ENCODE measurements around the gene CXorf38. TPM values are rescaled to one million over a fixed set of nuclear protein-coding genes. Genes with fewer than 3 reads are reported as not detected.
A peak's percentile ranks its signal among the peaks of the same experiment; 100 is the strongest.

The CXorf38 gene
- total and polyA plus RNA-seq, 2 of the 8 experiments (the other 6 are each of a cell fraction or from before 2014, with no cell fraction given): 3.6 to 6.4 TPM

DNA sequence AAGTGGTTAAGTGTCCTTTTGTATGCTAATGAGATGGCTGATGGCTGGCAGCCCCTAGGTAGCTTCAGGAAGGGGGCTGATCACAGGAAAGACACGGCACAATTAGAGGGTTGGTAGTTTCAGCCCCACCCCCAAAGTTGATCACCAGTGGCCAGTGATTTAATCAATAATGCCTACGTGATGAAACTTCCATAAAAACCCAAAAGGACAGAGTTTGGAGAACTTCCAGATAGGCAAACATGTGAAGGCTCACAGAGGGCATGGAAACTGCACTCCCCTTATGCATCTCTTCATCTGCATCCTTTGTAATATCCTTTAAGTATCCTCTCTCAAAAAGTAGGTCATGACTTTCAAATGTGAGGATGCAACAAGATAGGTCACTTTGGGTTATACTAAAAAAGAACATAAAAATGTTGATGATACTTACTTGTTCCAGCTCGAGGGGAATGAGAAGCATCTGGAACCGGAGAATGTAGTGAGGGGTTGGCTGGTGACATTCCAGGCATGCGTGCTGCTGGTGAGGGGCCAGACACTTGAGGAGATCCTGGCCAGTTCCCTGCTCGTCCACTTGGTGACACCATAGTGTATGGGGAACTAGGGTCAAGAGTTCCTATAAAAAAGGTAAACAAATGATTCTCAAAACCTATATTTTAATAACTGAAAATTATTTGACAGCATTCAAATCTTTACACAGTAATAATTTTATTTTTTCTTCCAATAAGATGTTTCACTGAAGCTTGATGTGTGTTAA lies 16.7 kb upstream of the CXorf38 start:
- H3K23ac ChIP-seq (ENCODE audit: insufficient read length): no peak overlapping the region
- H2BK12ac ChIP-seq (ENCODE audit: low read depth, low read length): no peak overlapping the region
- H3K4me3 ChIP-seq (ENCODE audit: extremely low read depth in 1 of 4, insufficient read depth in 2 of 4, low read depth in 3 of 4, low read length in 4 of 4): no peak overlapping the region
- no peaks in the 10 kb centered on the region for H3K9me3 ChIP-seq (ENCODE audit: insufficient read depth in 2 of 2, low read depth in 1 of 2, low read length in 1 of 2)
- H3K56ac ChIP-seq (replicated peaks; ENCODE audit: insufficient read length, low read depth, low read length): no peak overlapping the region
- no peak overlapping the region for H4K5ac ChIP-seq (ENCODE audit: insufficient read length, low read depth, low read length)
- no peaks in the 10 kb centered on the region for H3K23me2 ChIP-seq (ENCODE audit: low read depth, low read length)
- H2BK5ac ChIP-seq (ENCODE audit: low read depth, low read length): no peak overlapping the region
- H3K36me3 ChIP-seq (ENCODE audit: control insufficient read depth in 2 of 4, insufficient read depth in 4 of 4, low read length in 3 of 4): peaks cover 15 to 91% (median 49%) of the 10 kb centered on the region in 4 experiments; a peak in 7 of 8 replicates
- no peak overlapping the region for H2AFZ ChIP-seq (ENCODE audit: low read length)
- no peak overlapping the region for H2BK20ac ChIP-seq (ENCODE audit: low read length)
- no peak overlapping the region for H4K91ac ChIP-seq (replicated peaks; ENCODE audit: insufficient read length, low read length)
- H3K79me2 ChIP-seq (ENCODE audit: control insufficient read depth in 1 of 2, insufficient read depth in 2 of 2, low read length in 2 of 2): no peaks in the 10 kb centered on the region
- H3K18ac ChIP-seq (ENCODE audit: extremely low read depth, low read length): no peak overlapping the region
- POLR2A ChIA-PET (ENCODE audit: partially characterized antibody): no interaction called here
- no peak overlapping the region for H2AK5ac ChIP-seq (ENCODE audit: low read depth, low read length)
- H3K27me3 ChIP-seq (replicated peaks in 1 of 4; ENCODE audit: control insufficient read depth in 3 of 4, extremely low read depth in 1 of 4, insufficient read depth in 3 of 4, low read length in 3 of 4): no peaks in the 10 kb centered on the region
- no peak overlapping the region for H3K27ac ChIP-seq (ENCODE audit: low read depth, low read length)
- H3K4me1 ChIP-seq (replicated peaks in 1 of 4; ENCODE audit: control insufficient read depth in 3 of 4, insufficient read depth in 4 of 4, low read length in 3 of 4): no peaks in the 10 kb centered on the region
- no peak overlapping the region for H3K4me2 ChIP-seq (ENCODE audit: insufficient read depth in 1 of 2, low read depth in 2 of 2, low read length in 2 of 2)
- H3K4ac ChIP-seq (replicated peaks; ENCODE audit: insufficient read length, low read depth, low read length): no peak overlapping the region
- CTCF ChIA-PET (ENCODE audit: partially characterized antibody): interaction anchor here (1.0 kb wide), 1 partner anchor 12 kb away, joined by 3 read pairs; no protein-coding TSS in a partner anchor
- no peak overlapping the region for H4K8ac ChIP-seq (ENCODE audit: extremely low read depth, insufficient read depth, low read length)
- no peak overlapping the region for H2BK15ac ChIP-seq (ENCODE audit: low read length)
- no peaks in the 10 kb centered on the region for H4K20me1 ChIP-seq (replicated peaks in 1 of 2; ENCODE audit: control insufficient read depth in 1 of 2, insufficient read depth in 2 of 2, low read length in 2 of 2)
- 79% methylated on average over 6 of the region's 6 CpGs; no CpG with 5 or more reads in 1 of the 2 experiments for WGBS, 2 experiments (ENCODE audit: extremely low coverage in 1 of 2, insufficient coverage in 1 of 2, insufficient read length in 1 of 2, insufficient replicate concordance in 2 of 2, low coverage in 1 of 2, low lambda C conversion rate in 2 of 2, missing lambda C conversion rate in 1 of 2)
- H3K14ac ChIP-seq (ENCODE audit: insufficient read length): no peak overlapping the region
- no peak for DNase-seq (ENCODE audit: low read depth in 1 of 2, low spot score in 2 of 2)
- no peak overlapping the region for H3K9ac ChIP-seq (replicated peaks in 1 of 4; ENCODE audit: extremely low read depth in 1 of 4, low read depth in 3 of 4, low read length in 3 of 4)
- H3K79me1 ChIP-seq (ENCODE audit: low read depth, low read length): no peaks in the 10 kb centered on the region
- FAIRE-seq: peak; percentile 42
- H2BK120ac ChIP-seq (replicated peaks; ENCODE audit: low read depth, low read length): no peak overlapping the region
- TF ChIP-seq RAD21 (IDR thresholded peaks at IDR 0.05 in 1 of 2, conservative IDR thresholded peaks at IDR 0.05 in 1 of 2; ENCODE audit: low read depth in 2 of 2, low read length in 2 of 2) (peak; percentile 22 to 35; a peak in 3 of 4 replicates), KDM5A (IDR thresholded peaks at IDR 0.05; ENCODE audit: low read length) (no peak), SUZ12 (IDR thresholded peaks at IDR 0.05; ENCODE audit: low read length) (no peak), POLR2A (IDR thresholded peaks at IDR 0.05; ENCODE audit: control extremely low read depth in 1 of 2, low read depth in 2 of 2, low read length in 2 of 2) (no peak), PHF8 (conservative IDR thresholded peaks at IDR 0.05; ENCODE audit: low read depth, low read length) (no peak), RFX5 (IDR thresholded peaks at IDR 0.05; ENCODE audit: borderline replicate concordance, low read depth, low read length) (no peak), CEBPB (IDR thresholded peaks at IDR 0.05; ENCODE audit: low read depth, low read length) (no peak)
- TF ChIP-seq, protein P1, sequence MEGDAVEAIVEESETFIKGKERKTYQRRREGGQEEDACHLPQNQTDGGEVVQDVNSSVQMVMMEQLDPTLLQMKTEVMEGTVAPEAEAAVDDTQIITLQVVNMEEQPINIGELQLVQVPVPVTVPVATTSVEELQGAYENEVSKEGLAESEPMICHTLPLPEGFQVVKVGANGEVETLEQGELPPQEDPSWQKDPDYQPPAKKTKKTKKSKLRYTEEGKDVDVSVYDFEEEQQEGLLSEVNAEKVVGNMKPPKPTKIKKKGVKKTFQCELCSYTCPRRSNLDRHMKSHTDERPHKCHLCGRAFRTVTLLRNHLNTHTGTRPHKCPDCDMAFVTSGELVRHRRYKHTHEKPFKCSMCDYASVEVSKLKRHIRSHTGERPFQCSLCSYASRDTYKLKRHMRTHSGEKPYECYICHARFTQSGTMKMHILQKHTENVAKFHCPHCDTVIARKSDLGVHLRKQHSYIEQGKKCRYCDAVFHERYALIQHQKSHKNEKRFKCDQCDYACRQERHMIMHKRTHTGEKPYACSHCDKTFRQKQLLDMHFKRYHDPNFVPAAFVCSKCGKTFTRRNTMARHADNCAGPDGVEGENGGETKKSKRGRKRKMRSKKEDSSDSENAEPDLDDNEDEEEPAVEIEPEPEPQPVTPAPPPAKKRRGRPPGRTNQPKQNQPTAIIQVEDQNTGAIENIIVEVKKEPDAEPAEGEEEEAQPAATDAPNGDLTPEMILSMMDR (IDR thresholded peaks at IDR 0.05; ENCODE audit: control extremely low read depth in 1 of 3, insufficient read depth in 1 of 3, low read depth in 1 of 3, low read length in 3 of 3): peak in 2 of 3 experiments; percentile 40 to 46; a peak in 2 of 4 replicates
- TF ChIP-seq, protein P2, sequence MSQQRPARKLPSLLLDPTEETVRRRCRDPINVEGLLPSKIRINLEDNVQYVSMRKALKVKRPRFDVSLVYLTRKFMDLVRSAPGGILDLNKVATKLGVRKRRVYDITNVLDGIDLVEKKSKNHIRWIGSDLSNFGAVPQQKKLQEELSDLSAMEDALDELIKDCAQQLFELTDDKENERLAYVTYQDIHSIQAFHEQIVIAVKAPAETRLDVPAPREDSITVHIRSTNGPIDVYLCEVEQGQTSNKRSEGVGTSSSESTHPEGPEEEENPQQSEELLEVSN (IDR thresholded peaks at IDR 0.05): no peak

All from H1 (cell line).